ENCODE measurements around the gene P2RY6.
A peak's percentile ranks its signal among the peaks of the same experiment; 100 is the strongest.

Gene P2RY6

GRCh38 chr11:73291196-73291595 is 19.1 kb downstream of the P2RY6 start:
- no peak for TF ChIP-seq ZFX (IDR thresholded peaks at IDR 0.05; ENCODE audit: borderline replicate concordance)
- TF ChIP-seq CTCF (IDR thresholded peaks at IDR 0.05): no peak
- no peak overlapping the region for H3K27ac ChIP-seq

GRCh38 chr11:73291781-73292524 is 19.8 kb downstream of the P2RY6 start:
- no peak overlapping the region for H3K27ac ChIP-seq

GRCh38 chr11:73292525-73292894 is 20.4 kb downstream of the P2RY6 start:
- H3K27ac ChIP-seq: no peak overlapping the region
- TF ChIP-seq CTCF (IDR thresholded peaks at IDR 0.05) (no peak), ZFX (IDR thresholded peaks at IDR 0.05; ENCODE audit: borderline replicate concordance) (no peak)

More at GRCh38 chr11:73291781-73292524, 19.8 kb downstream of the P2RY6 start:
- TF ChIP-seq CTCF (IDR thresholded peaks at IDR 0.05): no peak
- TF ChIP-seq ZFX (IDR thresholded peaks at IDR 0.05; ENCODE audit: borderline replicate concordance): no peak

- TF ChIP-seq CTCF (IDR thresholded peaks at IDR 0.05) (no peak), ZFX (IDR thresholded peaks at IDR 0.05; ENCODE audit: borderline replicate concordance) (no peak)
- H3K27ac ChIP-seq: no peak overlapping the region
These were observed 21.3 kb downstream of the P2RY6 start for GRCh38 chr11:73293356-73293936.

- TF ChIP-seq ZFX (IDR thresholded peaks at IDR 0.05; ENCODE audit: borderline replicate concordance) (no peak), CTCF (IDR thresholded peaks at IDR 0.05) (no peak)
- H3K27ac ChIP-seq: no peak overlapping the region
These were observed 22.5 kb downstream of the P2RY6 start for GRCh38 chr11:73294604-73295003.

- no peak overlapping the region for H3K27ac ChIP-seq
- TF ChIP-seq CTCF (IDR thresholded peaks at IDR 0.05) (peak; percentile 97), ZFX (IDR thresholded peaks at IDR 0.05; ENCODE audit: borderline replicate concordance) (no peak)
These were observed 23.3 kb downstream of the P2RY6 start for GRCh38 chr11:73295241-73295995.

- TF ChIP-seq CTCF (IDR thresholded peaks at IDR 0.05): no peak
- no peak for TF ChIP-seq ZFX (IDR thresholded peaks at IDR 0.05; ENCODE audit: borderline replicate concordance)
- no peak overlapping the region for H3K27ac ChIP-seq
These were observed 23.8 kb downstream of the P2RY6 start for GRCh38 chr11:73295996-73296318.
